ENCODE data around the gene NT5C. TPM values are rescaled to one million over a fixed set of nuclear protein-coding genes. Genes with fewer than 3 reads are reported as not detected.

The NT5C gene
- total RNA-seq, 4 donors from 2014 or later = 74.5 to 121 (median 99.6) TPM

DNA sequence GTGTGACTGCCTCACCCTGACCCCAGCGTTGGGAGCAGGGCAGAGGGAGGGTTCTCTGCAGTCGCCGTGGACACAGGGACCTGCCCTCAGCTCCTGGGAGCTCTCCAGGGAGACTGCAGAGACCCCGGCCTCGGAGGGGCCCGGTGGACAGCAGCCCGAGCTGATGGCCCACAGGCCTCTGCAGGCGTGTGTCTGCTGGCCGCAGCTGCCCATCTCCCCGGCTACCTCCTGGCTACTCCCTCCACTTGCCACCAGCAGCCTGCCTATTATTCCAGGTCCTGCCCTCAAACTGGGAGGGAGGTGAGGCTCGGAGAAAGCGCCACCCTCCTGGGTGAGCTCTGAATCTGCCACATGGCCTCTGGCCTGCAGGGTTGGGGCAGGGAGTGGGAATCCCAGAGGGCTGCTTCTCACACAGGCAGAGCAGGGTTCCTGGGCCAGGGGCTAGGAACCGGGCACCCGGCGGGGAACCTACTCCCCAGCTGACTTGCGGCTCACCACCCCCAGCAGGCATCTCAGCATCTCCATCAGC lies 36.6 kb downstream of the NT5C start:
- Histone ChIP-seq H3K27ac (no peak overlapping the region), H3K4me1 (peaks cover 0 to 35% (median 8%) of the 10 kb centered on the region in 3 donors)
- no peak for ATAC-seq

GRCh38 chr17:75093548-75094158 lies 37.9 kb downstream of the NT5C start:
- ATAC-seq = no peak
- TF ChIP-seq, protein P1, sequence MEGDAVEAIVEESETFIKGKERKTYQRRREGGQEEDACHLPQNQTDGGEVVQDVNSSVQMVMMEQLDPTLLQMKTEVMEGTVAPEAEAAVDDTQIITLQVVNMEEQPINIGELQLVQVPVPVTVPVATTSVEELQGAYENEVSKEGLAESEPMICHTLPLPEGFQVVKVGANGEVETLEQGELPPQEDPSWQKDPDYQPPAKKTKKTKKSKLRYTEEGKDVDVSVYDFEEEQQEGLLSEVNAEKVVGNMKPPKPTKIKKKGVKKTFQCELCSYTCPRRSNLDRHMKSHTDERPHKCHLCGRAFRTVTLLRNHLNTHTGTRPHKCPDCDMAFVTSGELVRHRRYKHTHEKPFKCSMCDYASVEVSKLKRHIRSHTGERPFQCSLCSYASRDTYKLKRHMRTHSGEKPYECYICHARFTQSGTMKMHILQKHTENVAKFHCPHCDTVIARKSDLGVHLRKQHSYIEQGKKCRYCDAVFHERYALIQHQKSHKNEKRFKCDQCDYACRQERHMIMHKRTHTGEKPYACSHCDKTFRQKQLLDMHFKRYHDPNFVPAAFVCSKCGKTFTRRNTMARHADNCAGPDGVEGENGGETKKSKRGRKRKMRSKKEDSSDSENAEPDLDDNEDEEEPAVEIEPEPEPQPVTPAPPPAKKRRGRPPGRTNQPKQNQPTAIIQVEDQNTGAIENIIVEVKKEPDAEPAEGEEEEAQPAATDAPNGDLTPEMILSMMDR (IDR thresholded peaks at IDR 0.05) = no peak
- TF ChIP-seq POLR2AphosphoS5 (IDR thresholded peaks at IDR 0.05) (no peak), POLR2A (IDR thresholded peaks at IDR 0.05) (no peak), EP300 (IDR thresholded peaks at IDR 0.05) (no peak)
- H3K9me3 ChIP-seq = no peaks in the 10 kb centered on the region
- H3K27ac ChIP-seq = peak overlapping the region in 1 of 4 donors; percentile 19
- H3K4me3 ChIP-seq = no peak overlapping the region
- peaks cover 0 to 6% of the 10 kb centered on the region in 2 donors for H3K36me3 ChIP-seq
- H3K4me1 ChIP-seq = peaks cover 0 to 41% (median 13%) of the 10 kb centered on the region in 3 donors
- WGBS, 2 donors (ENCODE audit: low coverage in 1 of 2) = 83% methylated on average over 2 of the region's 18 CpGs; no CpG with 5 or more reads in 1 of the 2 donors
- no peaks in the 10 kb centered on the region for H3K27me3 ChIP-seq

More for the DNA sequence above, 36.6 kb downstream of the NT5C start:
- Histone ChIP-seq H3K27me3 (no peaks in the 10 kb centered on the region), H3K9me3 (no peaks in the 10 kb centered on the region), H3K4me3 (no peak overlapping the region), H3K36me3 (peaks cover 0 to 15% of the 10 kb centered on the region in 2 donors)
- TF ChIP-seq EP300 (IDR thresholded peaks at IDR 0.05) = no peak
- no peak for TF ChIP-seq POLR2A (IDR thresholded peaks at IDR 0.05)
- TF ChIP-seq POLR2AphosphoS5 (IDR thresholded peaks at IDR 0.05) = no peak
- TF ChIP-seq, protein P1 (IDR thresholded peaks at IDR 0.05) = no peak
- 46 to 93% methylated on average over 3 to 4 of the region's 16 CpGs for WGBS, 2 donors (ENCODE audit: low coverage in 1 of 2)

- Histone ChIP-seq H3K27me3 (peaks cover 12% of the 10 kb centered on the region), H3K4me1 (peaks cover 0 to 57% (median 16%) of the 10 kb centered on the region in 3 donors), H3K36me3 (no peaks in the 10 kb centered on the region), H3K9me3 (no peaks in the 10 kb centered on the region), H3K4me3 (no peak overlapping the region), H3K27ac (peak overlapping the region in 1 of 4 donors; percentile 51)
- no peak for ATAC-seq
- TF ChIP-seq POLR2A (IDR thresholded peaks at IDR 0.05) = no peak
- TF ChIP-seq EP300 (IDR thresholded peaks at IDR 0.05) = no peak
- no peak for TF ChIP-seq POLR2AphosphoS5 (IDR thresholded peaks at IDR 0.05)
- TF ChIP-seq, protein P1 (IDR thresholded peaks at IDR 0.05) = no peak
- WGBS, 2 donors (ENCODE audit: low coverage in 1 of 2) = 81 to 91% methylated on average over 9 to 10 of the region's 10 CpGs
Observed at GRCh38 chr17:75091855-75092327, 39.7 kb downstream of the NT5C start.

DNA sequence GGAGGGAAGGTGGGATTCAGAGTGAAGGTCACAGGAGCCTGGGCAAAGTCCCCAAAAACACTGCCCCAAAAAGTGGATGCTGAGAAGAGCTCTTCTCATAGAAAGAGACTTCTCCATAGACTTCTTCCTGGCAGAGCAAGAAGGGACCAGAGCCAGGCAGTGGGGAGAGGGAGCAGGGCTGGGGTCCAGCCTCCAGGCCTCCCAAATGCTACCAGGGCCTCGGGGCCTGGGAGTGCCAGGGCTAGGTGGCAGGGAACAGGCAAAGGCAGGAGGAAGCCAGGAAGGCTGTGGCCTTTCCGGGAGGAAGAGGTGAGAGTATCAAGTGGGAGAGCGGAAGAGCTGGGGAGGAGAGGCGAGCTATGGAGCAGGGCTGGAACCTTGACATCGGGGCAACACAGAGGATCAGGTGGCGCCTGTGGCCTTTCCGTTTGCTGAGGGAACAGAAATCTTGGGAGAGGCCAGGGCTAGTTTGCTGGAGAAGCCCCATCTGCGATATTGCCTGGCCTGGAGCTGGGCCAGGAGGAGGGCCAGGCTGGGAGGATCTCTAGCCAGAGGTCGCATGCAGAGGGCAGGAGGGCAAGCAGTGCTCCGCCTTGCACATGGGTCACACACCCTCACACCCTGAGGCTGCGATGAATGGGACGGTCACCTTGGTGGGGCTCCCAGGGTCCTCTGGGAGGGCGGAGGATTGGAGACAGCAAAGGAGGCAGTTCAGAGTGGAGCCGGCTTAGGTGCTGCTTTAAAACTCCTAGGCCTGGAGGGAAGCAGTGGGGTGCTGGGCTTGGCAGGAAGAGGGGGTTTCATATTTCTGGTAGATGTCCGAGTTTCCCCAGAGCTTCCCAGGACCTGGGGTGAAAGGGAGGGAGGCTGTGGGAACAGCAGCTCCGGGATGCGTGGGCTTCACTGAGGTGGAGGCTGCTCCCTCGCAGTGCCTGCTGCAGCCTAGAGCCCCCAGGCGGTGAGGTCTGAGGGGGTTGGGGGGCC lies 40.4 kb downstream of the NT5C start:
- no peak for ATAC-seq

More for the DNA sequence above, 40.4 kb downstream of the NT5C start:
- peaks cover 0 to 53% (median 16%) of the 10 kb centered on the region in 3 donors for H3K4me1 ChIP-seq
- H3K4me3 ChIP-seq = no peak overlapping the region
- peak overlapping the region in 3 of 4 donors; percentile 5 to 51 (median 14) for H3K27ac ChIP-seq
- H3K36me3 ChIP-seq = no peaks in the 10 kb centered on the region
- TF ChIP-seq, protein P1 (IDR thresholded peaks at IDR 0.05) = no peak
- no peak for TF ChIP-seq EP300 (IDR thresholded peaks at IDR 0.05)
- TF ChIP-seq POLR2AphosphoS5 (IDR thresholded peaks at IDR 0.05) = no peak
- TF ChIP-seq POLR2A (IDR thresholded peaks at IDR 0.05) = no peak
- WGBS, 2 donors (ENCODE audit: low coverage in 1 of 2) = 33 to 63% methylated on average over 5 to 6 of the region's 19 CpGs
- no peaks in the 10 kb centered on the region for H3K9me3 ChIP-seq
- peaks cover 12% of the 10 kb centered on the region for H3K27me3 ChIP-seq

All from gastroesophageal sphincter (tissue), 4 donors.